ENCODE results near the gene GNG8.

The GNG8 gene

DNA sequence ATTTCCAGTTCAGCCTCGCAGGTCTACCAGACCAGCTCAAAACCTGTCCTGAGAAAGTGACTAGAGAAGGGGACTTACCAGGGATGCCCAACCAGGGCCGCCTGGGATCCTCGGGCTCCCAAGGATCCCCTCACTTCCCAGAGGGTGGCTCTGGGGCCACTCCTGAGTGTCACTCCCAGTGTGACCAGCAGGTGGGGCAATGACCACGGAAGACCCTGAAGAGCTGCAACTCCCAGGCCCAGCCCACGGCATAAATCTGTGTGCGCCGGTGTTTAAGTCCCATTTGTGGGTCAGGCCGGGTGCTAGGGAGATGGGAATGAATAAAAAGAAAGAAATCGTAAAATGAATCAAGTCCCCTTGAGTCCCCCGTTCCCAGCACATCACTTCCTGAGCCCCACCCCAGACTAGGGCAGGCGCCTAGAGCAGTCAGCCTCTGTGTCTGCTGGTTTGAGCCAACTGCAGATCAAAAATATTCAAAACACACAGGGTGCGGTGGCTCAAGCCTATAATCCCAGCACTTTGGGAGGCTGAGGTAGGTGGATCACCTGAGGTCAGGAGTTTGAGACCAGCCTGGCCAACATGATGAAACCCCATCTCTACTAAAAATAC is 21.8 kb downstream of the GNG8 start:
- Histone ChIP-seq H3K27me3 (replicated peaks; ENCODE audit: control insufficient read depth, insufficient read depth, low read length) (no peaks in the 10 kb centered on the region), H3K4me3 (ENCODE audit: low read length) (no peak overlapping the region), H3K9me3 (ENCODE audit: control insufficient read depth, low read length) (no peaks in the 10 kb centered on the region), H3K36me3 (ENCODE audit: control insufficient read depth, insufficient read depth, low read length, severe bottlenecking) (peaks cover 10% of the 10 kb centered on the region), H3K4me1 (ENCODE audit: control insufficient read depth, insufficient read depth, low read length) (peaks cover 21% of the 10 kb centered on the region), H3K9ac (ENCODE audit: low read length) (peak overlapping the region; percentile 51)
- DNase-seq (ENCODE audit: low read depth): peak; percentile 92

GRCh38 chr19:46613525-46613924 is 22.5 kb downstream of the GNG8 start:
- DNase-seq (ENCODE audit: low read depth): no peak
- Histone ChIP-seq H3K36me3 (ENCODE audit: control insufficient read depth, insufficient read depth, low read length, severe bottlenecking) (peaks cover 16% of the 10 kb centered on the region), H3K9ac (ENCODE audit: low read length) (no peak overlapping the region), H3K27me3 (replicated peaks; ENCODE audit: control insufficient read depth, insufficient read depth, low read length) (no peaks in the 10 kb centered on the region), H3K9me3 (ENCODE audit: control insufficient read depth, low read length) (no peaks in the 10 kb centered on the region), H3K4me1 (ENCODE audit: control insufficient read depth, insufficient read depth, low read length) (peaks cover 15% of the 10 kb centered on the region), H3K4me3 (ENCODE audit: low read length) (no peak overlapping the region)

DNA sequence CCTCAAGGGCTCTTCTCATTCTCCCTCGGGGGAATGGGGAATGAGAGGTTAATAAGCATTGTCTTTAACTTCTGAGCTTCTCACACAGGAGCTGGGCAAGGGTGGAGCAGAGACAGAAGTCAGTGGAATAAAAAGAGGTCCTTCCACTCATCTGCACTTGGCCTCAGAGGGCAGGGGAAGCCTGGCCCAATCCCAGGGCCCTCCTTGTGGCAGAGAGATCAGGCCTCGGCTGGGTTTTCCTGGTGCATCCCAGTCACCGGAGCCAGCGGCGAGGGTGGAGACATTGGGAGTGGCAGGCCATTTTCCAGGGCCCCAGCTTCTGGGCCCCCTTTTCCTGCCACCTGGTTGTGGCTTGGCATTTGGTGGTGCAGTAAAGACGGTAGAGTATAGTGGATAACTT is 24.2 kb downstream of the GNG8 start:
- Histone ChIP-seq H3K36me3 (ENCODE audit: control insufficient read depth, insufficient read depth, low read length, severe bottlenecking) (peaks cover 34% of the 10 kb centered on the region), H3K4me3 (ENCODE audit: low read length) (no peak overlapping the region), H3K9ac (ENCODE audit: low read length) (no peak overlapping the region), H3K4me1 (ENCODE audit: control insufficient read depth, insufficient read depth, low read length) (peaks cover 9% of the 10 kb centered on the region), H3K27me3 (replicated peaks; ENCODE audit: control insufficient read depth, insufficient read depth, low read length) (no peaks in the 10 kb centered on the region), H3K9me3 (ENCODE audit: control insufficient read depth, low read length) (no peaks in the 10 kb centered on the region)
- DNase-seq (ENCODE audit: low read depth): no peak

DNA sequence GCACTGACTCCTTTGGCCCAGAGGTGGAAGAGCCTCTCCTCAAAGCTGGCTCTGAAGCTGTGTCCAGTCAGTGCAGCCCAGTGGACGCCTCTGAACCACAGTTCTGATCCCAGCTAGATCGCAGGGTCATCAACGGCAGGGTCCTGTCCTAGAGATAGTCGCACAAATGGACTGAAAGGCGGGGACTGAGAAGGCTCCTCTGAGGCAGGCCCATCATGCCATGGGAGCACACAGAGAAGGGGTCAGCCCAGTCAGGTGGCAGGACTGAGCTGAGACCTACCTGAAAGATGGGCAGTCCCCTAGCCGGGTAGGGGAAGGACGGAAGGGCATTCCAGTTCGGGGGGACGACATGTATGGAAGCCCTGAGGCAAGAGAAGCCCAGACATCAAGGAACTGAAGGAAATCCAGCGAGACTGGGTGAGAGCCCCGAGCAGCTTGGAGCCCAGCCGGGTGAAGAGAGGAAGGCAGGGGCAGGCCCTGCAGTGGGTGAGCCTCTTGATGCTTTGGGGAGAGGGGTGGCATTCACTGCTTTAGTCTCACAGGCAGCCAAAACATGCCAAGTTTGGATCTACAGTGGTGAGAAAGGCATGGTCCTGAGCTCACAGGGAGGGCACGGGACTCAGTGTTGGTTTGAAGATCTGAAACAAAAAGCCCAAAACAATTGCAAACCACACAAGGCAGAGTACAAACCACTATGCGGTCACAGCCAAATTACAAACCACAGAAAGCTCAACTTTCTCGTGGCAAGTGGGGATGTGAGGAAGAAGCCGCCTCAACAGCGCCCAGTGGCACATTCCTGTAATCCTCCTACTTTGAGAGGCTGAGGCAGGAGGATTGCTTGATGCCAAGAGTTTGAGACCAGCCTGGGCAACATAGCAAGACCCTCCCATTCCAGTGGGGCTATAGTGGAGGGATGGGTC is 24.9 kb downstream of the GNG8 start:
- Histone ChIP-seq H3K4me1 (ENCODE audit: control insufficient read depth, insufficient read depth, low read length) (peaks cover 9% of the 10 kb centered on the region), H3K36me3 (ENCODE audit: control insufficient read depth, insufficient read depth, low read length, severe bottlenecking) (peaks cover 41% of the 10 kb centered on the region), H3K4me3 (ENCODE audit: low read length) (no peak overlapping the region), H3K9ac (ENCODE audit: low read length) (no peak overlapping the region), H3K27me3 (replicated peaks; ENCODE audit: control insufficient read depth, insufficient read depth, low read length) (no peaks in the 10 kb centered on the region), H3K9me3 (ENCODE audit: control insufficient read depth, low read length) (no peaks in the 10 kb centered on the region)
- DNase-seq (ENCODE audit: low read depth): no peak

GRCh38 chr19:46610413-46610775 is 25.6 kb downstream of the GNG8 start:
- H3K4me3 ChIP-seq (ENCODE audit: low read length): no peak overlapping the region
- no peaks in the 10 kb centered on the region for H3K27me3 ChIP-seq (replicated peaks; ENCODE audit: control insufficient read depth, insufficient read depth, low read length)
- no peak overlapping the region for H3K9ac ChIP-seq (ENCODE audit: low read length)
- DNase-seq (ENCODE audit: low read depth): no peak
- no peaks in the 10 kb centered on the region for H3K9me3 ChIP-seq (ENCODE audit: control insufficient read depth, low read length)
- peaks cover 47% of the 10 kb centered on the region for H3K36me3 ChIP-seq (ENCODE audit: control insufficient read depth, insufficient read depth, low read length, severe bottlenecking)
- peaks cover 9% of the 10 kb centered on the region for H3K4me1 ChIP-seq (ENCODE audit: control insufficient read depth, insufficient read depth, low read length)

DNA sequence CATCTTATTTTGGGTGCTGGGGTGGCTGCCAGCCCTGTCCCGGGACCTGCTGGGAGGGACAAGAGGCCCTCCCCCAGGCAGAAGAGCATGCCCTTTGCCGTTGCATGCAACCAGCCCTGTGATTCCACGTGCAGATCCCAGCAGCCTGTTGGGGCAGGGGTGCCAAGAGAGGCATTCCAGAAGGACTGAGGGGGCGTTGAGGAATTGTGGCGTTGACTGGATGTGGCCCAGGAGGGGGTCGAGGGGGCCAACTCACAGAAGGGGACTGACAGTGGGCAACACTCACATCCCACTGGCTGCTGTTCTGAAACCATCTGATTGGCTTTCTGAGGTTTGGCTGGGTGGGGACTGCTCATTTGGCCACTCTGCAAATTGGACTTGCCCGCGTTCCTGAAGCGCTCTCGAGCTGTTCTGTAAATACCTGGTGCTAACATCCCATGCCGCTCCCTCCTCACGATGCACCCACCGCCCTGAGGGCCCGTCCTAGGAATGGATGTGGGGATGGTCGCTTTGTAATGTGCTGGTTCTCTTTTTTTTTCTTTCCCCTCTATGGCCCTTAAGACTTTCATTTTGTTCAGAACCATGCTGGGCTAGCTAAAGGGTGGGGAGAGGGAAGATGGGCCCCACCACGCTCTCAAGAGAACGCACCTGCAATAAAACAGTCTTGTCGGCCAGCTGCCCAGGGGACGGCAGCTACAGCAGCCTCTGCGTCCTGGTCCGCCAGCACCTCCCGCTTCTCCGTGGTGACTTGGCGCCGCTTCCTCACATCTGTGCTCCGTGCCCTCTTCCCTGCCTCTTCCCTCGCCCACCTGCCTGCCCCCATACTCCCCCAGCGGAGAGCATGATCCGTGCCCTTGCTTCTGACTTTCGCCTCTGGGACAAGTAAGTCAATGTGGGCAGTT is 26.2 kb downstream of the GNG8 start:
- no peaks in the 10 kb centered on the region for H3K27me3 ChIP-seq (replicated peaks; ENCODE audit: control insufficient read depth, insufficient read depth, low read length)
- H3K4me3 ChIP-seq (ENCODE audit: low read length): no peak overlapping the region
- H3K4me1 ChIP-seq (ENCODE audit: control insufficient read depth, insufficient read depth, low read length): peaks cover 14% of the 10 kb centered on the region
- H3K9ac ChIP-seq (ENCODE audit: low read length): no peak overlapping the region
- H3K36me3 ChIP-seq (ENCODE audit: control insufficient read depth, insufficient read depth, low read length, severe bottlenecking): peaks cover 47% of the 10 kb centered on the region
- no peak for DNase-seq (ENCODE audit: low read depth)
- H3K9me3 ChIP-seq (ENCODE audit: control insufficient read depth, low read length): no peaks in the 10 kb centered on the region

- H3K4me3 ChIP-seq (ENCODE audit: low read length): no peak overlapping the region
- DNase-seq (ENCODE audit: low read depth): no peak
- H3K36me3 ChIP-seq (ENCODE audit: control insufficient read depth, insufficient read depth, low read length, severe bottlenecking): peaks cover 47% of the 10 kb centered on the region
- no peaks in the 10 kb centered on the region for H3K9me3 ChIP-seq (ENCODE audit: control insufficient read depth, low read length)
- H3K9ac ChIP-seq (ENCODE audit: low read length): no peak overlapping the region
- H3K27me3 ChIP-seq (replicated peaks; ENCODE audit: control insufficient read depth, insufficient read depth, low read length): no peaks in the 10 kb centered on the region
- H3K4me1 ChIP-seq (ENCODE audit: control insufficient read depth, insufficient read depth, low read length): peaks cover 23% of the 10 kb centered on the region
These were observed 27.2 kb downstream of the GNG8 start for GRCh38 chr19:46608581-46609345.

DNA sequence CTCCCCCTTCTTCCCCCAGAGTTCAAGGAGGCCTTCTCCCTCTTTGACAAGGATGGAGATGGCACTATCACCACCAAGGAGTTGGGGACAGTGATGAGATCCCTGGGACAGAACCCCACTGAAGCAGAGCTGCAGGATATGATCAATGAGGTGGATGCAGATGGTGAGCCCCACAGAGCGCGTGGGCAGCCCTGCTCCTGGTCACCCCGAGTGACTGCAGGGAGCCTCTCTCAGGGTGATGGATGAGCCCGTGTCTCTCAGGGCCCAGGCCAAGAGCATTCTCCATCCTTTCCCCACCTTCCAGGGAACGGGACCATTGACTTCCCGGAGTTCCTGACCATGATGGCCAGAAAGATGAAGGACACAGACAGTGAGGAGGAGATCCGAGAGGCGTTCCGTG is 27.8 kb downstream of the GNG8 start:
- H3K4me3 ChIP-seq (ENCODE audit: low read length): no peak overlapping the region
- H3K27me3 ChIP-seq (replicated peaks; ENCODE audit: control insufficient read depth, insufficient read depth, low read length): no peaks in the 10 kb centered on the region
- H3K36me3 ChIP-seq (ENCODE audit: control insufficient read depth, insufficient read depth, low read length, severe bottlenecking): peaks cover 47% of the 10 kb centered on the region
- H3K9ac ChIP-seq (ENCODE audit: low read length): no peak overlapping the region
- peaks cover 29% of the 10 kb centered on the region for H3K4me1 ChIP-seq (ENCODE audit: control insufficient read depth, insufficient read depth, low read length)
- DNase-seq (ENCODE audit: low read depth): no peak
- no peaks in the 10 kb centered on the region for H3K9me3 ChIP-seq (ENCODE audit: control insufficient read depth, low read length)

- Histone ChIP-seq H3K4me1 (ENCODE audit: control insufficient read depth, insufficient read depth, low read length) (peaks cover 33% of the 10 kb centered on the region), H3K36me3 (ENCODE audit: control insufficient read depth, insufficient read depth, low read length, severe bottlenecking) (peaks cover 47% of the 10 kb centered on the region), H3K9ac (ENCODE audit: low read length) (no peak overlapping the region), H3K9me3 (ENCODE audit: control insufficient read depth, low read length) (no peaks in the 10 kb centered on the region), H3K27me3 (replicated peaks; ENCODE audit: control insufficient read depth, insufficient read depth, low read length) (no peaks in the 10 kb centered on the region), H3K4me3 (ENCODE audit: low read length) (no peak overlapping the region)
- DNase-seq (ENCODE audit: low read depth): no peak
These were observed 28.6 kb downstream of the GNG8 start for GRCh38 chr19:46607448-46607841.

DNA sequence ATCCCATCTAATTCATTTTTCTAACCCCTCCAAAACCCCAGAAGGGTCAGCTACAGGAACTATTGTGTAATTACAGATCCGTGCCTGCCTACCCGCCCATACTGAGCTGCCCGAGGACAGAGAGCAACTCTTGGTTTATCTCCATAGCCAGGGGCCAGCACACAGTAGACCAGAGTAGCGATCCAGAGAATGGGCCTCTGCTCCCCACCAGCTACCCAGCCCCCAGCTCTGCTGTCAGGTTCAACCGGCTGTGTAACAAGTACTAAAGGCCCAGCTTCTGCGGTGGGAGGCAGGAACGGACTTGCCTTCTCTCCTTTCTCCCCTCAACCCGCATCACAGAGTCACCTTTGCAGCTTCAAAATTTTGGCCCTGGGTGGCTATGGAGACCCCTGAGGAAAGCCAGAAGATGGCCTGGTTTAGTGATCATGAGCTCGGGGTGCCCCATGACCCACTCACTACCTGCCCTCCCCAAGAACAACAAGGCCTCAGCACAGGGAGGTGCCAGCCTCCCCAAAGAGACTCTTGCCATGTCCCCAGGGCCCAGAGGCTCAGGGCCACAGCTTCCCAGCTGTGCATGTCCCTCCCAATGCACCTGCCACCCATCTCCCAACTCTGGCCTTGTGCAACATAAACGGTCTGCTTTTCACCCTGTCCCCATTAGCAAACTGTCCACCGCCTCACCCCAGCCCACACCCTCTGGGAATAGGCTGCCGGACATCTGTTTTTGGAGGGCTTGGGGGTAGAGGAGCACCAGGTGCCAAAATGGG is 29.1 kb downstream of the GNG8 start:
- no peak for DNase-seq (ENCODE audit: low read depth)
- H3K4me3 ChIP-seq (ENCODE audit: low read length): no peak overlapping the region
- H3K27me3 ChIP-seq (replicated peaks; ENCODE audit: control insufficient read depth, insufficient read depth, low read length): no peaks in the 10 kb centered on the region
- H3K9me3 ChIP-seq (ENCODE audit: control insufficient read depth, low read length): no peaks in the 10 kb centered on the region
- no peak overlapping the region for H3K9ac ChIP-seq (ENCODE audit: low read length)
- H3K36me3 ChIP-seq (ENCODE audit: control insufficient read depth, insufficient read depth, low read length, severe bottlenecking): peaks cover 47% of the 10 kb centered on the region
- peaks cover 33% of the 10 kb centered on the region for H3K4me1 ChIP-seq (ENCODE audit: control insufficient read depth, insufficient read depth, low read length)
